OCI-LY7 (cell line): Measurements from ENCODE around the gene DDAH2. TPM values are rescaled to one million over a fixed set of nuclear protein-coding genes. Genes with fewer than 3 reads are reported as not detected.
A peak's percentile ranks its signal among the peaks of the same experiment; 100 is the strongest.

Experiments used
- BruUV-seq: library from RNA; stranded (reverse); fragments of 400-500 nt; replicated peaks from 2 replicates; lab custom pipeline; 2021; lab: Mats Ljungman, UMichigan
- CTCF ChIA-PET: fragments of 300-600 bp; sonication (Branson Sonifier 250); formaldehyde crosslinking; loops from one replicate; lab custom pipeline; 2022; ENCODE audit warnings: antibody characterized with exemption; ENCODE audit not compliant: unreplicated experiment; lab: Charles Lee
- POLR2A ChIA-PET: fragments of 300-600 bp; sonication (Branson Sonifier 250); formaldehyde crosslinking; loops from one replicate; lab custom pipeline; 2022; ENCODE audit warnings: antibody characterized with exemption; lab: Charles Lee
- DNase-seq: peaks from one replicate; pipeline ENCODE4 v3.0.0-alpha.2; 2015; ENCODE audit warnings: low spot score
- H2AFZ ChIP-seq: fragments of 200-600 bp; sonication (generic), shearing (Covaris generic); 2 replicates; pipeline ENCODE4 v1.6.1; 2014; ENCODE audit warnings: mild to moderate bottlenecking, antibody characterized with exemption, low read length, moderate library complexity
- H3K27ac ChIP-seq: fragments of 200-600 bp; sonication (generic); 2 replicates; pipeline ENCODE4 v1.5.1; 2014; ENCODE audit warnings: mixed run types, low read depth, mild to moderate bottlenecking, moderate library complexity, low read length, inconsistent platforms; ENCODE audit not compliant: poor library complexity, severe bottlenecking
- H3K36me3 ChIP-seq: fragments of 200-600 bp; sonication (generic); 2 replicates; pipeline ENCODE4 v1.6.1; 2014; ENCODE audit warnings: mild to moderate bottlenecking, antibody characterized with exemption, low read length, moderate library complexity, mixed read lengths; ENCODE audit not compliant: insufficient read depth
- H3K4me1 ChIP-seq: fragments of 200-600 bp; sonication (generic); 2 replicates; pipeline ENCODE4 v1.5.1; 2014; ENCODE audit warnings: mild to moderate bottlenecking, low read length; ENCODE audit not compliant: insufficient read depth, poor library complexity, severe bottlenecking
- H3K4me2 ChIP-seq: fragments of 200-600 bp; sonication (generic); 2 replicates; pipeline ENCODE4 v1.6.1; 2014; ENCODE audit warnings: mild to moderate bottlenecking, low read length
- H3K4me3 ChIP-seq: fragments of 200-600 bp; sonication (generic); 2 replicates; pipeline ENCODE4 v1.5.1; 2014; ENCODE audit warnings: mild to moderate bottlenecking, low read depth, low read length; ENCODE audit not compliant: poor library complexity, severe bottlenecking
- H3K79me2 ChIP-seq: fragments of 200-600 bp; sonication (generic); 2 replicates; pipeline ENCODE4 v1.6.1; 2016; ENCODE audit warnings: low read depth, mild to moderate bottlenecking, low read length, moderate library complexity, mixed read lengths; ENCODE audit not compliant: insufficient read depth
- H3K9me2 ChIP-seq: fragments of 200-600 bp; sonication (generic); 2 replicates; pipeline ENCODE4 v1.6.1; 2016; ENCODE audit warnings: mild to moderate bottlenecking, low read length, mixed read lengths; ENCODE audit not compliant: insufficient read depth
- H3K9me3 ChIP-seq: fragments of 200-600 bp; sonication (generic); 2 replicates; pipeline ENCODE4 v1.6.1; 2014; ENCODE audit warnings: mild to moderate bottlenecking, mixed run types, low read length, mixed read lengths
- H4K20me1 ChIP-seq: fragments of 200-600 bp; sonication (generic); 2 replicates; pipeline ENCODE4 v1.6.1; 2014; ENCODE audit warnings: mild to moderate bottlenecking, antibody characterized with exemption, low read length, moderate library complexity, mixed read lengths; ENCODE audit not compliant: insufficient read depth
- EZH2phosphoT487 ChIP-seq: fragments of 200-600 bp; sonication (generic); IDR thresholded peaks from 2 replicates; pipeline ENCODE4 v1.6.1; 2018; ENCODE audit warnings: low read depth, borderline replicate concordance, mild to moderate bottlenecking, mixed run types, antibody characterized with exemption, low read length, moderate library complexity, mixed read lengths
- intact Hi-C: fragments of 100-400 bp; cut with micrococcal nuclease; formaldehyde crosslinking; loops from one replicate; pipeline ENCODE4 v1.10.0; 2022; ENCODE audit not compliant: unreplicated experiment
- total RNA-seq, 2 experiments: library from RNA; depleted of rRNA in 1 of 2; stranded (reverse); fragments of >200 nt in 1 of 2; shearing (Covaris generic) in 1 of 2; gene quantifications; 2 replicates each; pipeline ENCODE4 v1.2.3, GENCODE V29; 2014 to 2022
- TF ChIP-seq, protein P1 (sequence below): fragments of 200-600 bp; sonication (generic); conservative IDR thresholded peaks from 2 replicates; pipeline ENCODE4 v1.5.1; 2014; ENCODE audit warnings: mild to moderate bottlenecking, antibody characterized with exemption, low read length, moderate library complexity, mixed read lengths

Gene DDAH2
- total RNA-seq, 2 experiments from 2014 or later: 14.0 to 20.4 TPM

GRCh38 chr6:31702405-31702818, 26.7 kb downstream of the DDAH2 start:
- H3K36me3 ChIP-seq: peaks cover 16% of the 10 kb centered on the region
- H3K4me1 ChIP-seq: peaks cover 20% of the 10 kb centered on the region
- peaks cover 14% of the 10 kb centered on the region; the same call in 1 of the 2 replicates for H3K79me2 ChIP-seq
- H3K4me2 ChIP-seq: peak overlapping the region; percentile 98
- no peak for DNase-seq
- TF ChIP-seq, protein P1, sequence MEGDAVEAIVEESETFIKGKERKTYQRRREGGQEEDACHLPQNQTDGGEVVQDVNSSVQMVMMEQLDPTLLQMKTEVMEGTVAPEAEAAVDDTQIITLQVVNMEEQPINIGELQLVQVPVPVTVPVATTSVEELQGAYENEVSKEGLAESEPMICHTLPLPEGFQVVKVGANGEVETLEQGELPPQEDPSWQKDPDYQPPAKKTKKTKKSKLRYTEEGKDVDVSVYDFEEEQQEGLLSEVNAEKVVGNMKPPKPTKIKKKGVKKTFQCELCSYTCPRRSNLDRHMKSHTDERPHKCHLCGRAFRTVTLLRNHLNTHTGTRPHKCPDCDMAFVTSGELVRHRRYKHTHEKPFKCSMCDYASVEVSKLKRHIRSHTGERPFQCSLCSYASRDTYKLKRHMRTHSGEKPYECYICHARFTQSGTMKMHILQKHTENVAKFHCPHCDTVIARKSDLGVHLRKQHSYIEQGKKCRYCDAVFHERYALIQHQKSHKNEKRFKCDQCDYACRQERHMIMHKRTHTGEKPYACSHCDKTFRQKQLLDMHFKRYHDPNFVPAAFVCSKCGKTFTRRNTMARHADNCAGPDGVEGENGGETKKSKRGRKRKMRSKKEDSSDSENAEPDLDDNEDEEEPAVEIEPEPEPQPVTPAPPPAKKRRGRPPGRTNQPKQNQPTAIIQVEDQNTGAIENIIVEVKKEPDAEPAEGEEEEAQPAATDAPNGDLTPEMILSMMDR: no peak
- no peak for TF ChIP-seq EZH2phosphoT487
- peak overlapping the region; percentile 78 for H3K4me3 ChIP-seq
- ChIA-PET CTCF (no interaction called here), POLR2A (interaction anchor here (0.6 to 0.9 kb wide), 2 partner anchors 69 to 125 kb away, joined by 3 to 4 read pairs; partner anchors contain the start of gene HSPA1B)
- H3K9me3 ChIP-seq: no peaks in the 10 kb centered on the region
- H3K9me2 ChIP-seq: no peaks in the 10 kb centered on the region
- H3K27ac ChIP-seq: peak overlapping the region; percentile 74
- no peaks in the 10 kb centered on the region for H4K20me1 ChIP-seq
- TSS peak; percentile 80 for BruUV-seq
- H2AFZ ChIP-seq: peak overlapping the region; percentile 88
- intact Hi-C loops: loop anchor here (2.0 to 10.0 kb wide), 3 partner anchors 24 to 252 kb away; partner anchors contain the start of genes NELFE and SKIC2

DNA sequence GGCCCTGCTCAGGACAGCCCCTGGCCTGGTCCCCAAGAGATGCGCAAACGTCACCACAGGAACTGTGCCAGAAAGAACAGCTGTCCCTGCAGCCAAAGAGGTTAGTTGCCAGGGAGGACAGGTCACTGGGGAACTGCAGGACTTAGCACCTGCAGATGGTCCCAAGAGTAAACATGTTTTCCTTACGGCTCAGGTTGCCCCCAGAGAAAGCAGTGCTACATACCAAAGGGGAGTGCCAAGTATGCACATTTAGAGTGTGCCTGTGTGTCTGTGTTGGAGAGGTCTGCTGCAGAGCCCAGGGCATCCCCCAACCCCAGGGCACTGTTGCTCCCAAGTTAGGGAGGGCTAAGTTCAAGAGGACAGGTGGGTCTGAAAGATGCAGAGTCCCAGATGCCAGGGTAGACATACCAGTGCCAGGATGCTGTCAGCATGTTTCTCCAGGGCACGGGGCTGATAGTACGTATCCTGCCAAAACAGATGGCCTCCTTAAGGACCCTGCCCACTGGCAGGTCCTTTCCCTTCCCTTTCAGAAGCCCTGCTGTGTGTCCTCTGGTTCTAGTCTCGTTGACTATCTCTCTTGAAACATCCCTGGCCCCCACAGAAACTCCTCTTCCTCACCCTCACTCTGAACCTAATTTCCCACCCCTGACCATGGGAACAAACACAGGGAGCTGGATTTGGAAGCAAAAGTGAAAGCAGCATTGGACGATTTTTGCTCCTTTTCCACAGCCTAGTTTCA, 27.3 kb downstream of the DDAH2 start:
- Histone ChIP-seq H3K9me3 (no peaks in the 10 kb centered on the region), H3K4me3 (peak overlapping the region; percentile 78), H4K20me1 (no peaks in the 10 kb centered on the region), H3K4me2 (peak overlapping the region; percentile 98), H3K27ac (peak overlapping the region; percentile 74), H3K36me3 (peaks cover 18% of the 10 kb centered on the region), H3K4me1 (peaks cover 20% of the 10 kb centered on the region), H3K79me2 (peaks cover 14% of the 10 kb centered on the region; the same call in 1 of the 2 replicates), H2AFZ (peak overlapping the region; percentile 88; the same call in 1 of the 2 replicates), H3K9me2 (no peaks in the 10 kb centered on the region)
- TF ChIP-seq EZH2phosphoT487: no peak
- TF ChIP-seq, protein P1: no peak
- CTCF ChIA-PET: no interaction called here
- intact Hi-C loops: loop anchor here (2.0 to 10.0 kb wide), 3 partner anchors 25 to 253 kb away; partner anchors contain the start of genes NELFE and SKIC2
- DNase-seq: no peak
- POLR2A ChIA-PET: interaction anchor here (0.6 kb wide), 1 partner anchor 70 kb away, joined by 3 read pairs; no protein-coding TSS in a partner anchor
- BruUV-seq: no TSS peak
